Neural progenitor cell (in vitro differentiated cells): ENCODE measurements around the gene ADCY5. TPM values are rescaled to one million over a fixed set of nuclear protein-coding genes. Genes with fewer than 3 reads are reported as not detected.

Source experiments
- DNase-seq: peaks from one replicate; pipeline ENCODE4 v3.0.0-alpha.2; 2016; ENCODE audit warnings: low spot score
- H2AFZ ChIP-seq: fragments of 200-600 bp; sonication (generic); replicated peaks from 2 replicates; pipeline ENCODE4 v1.6.1; 2016; ENCODE audit warnings: antibody characterized with exemption
- H3F3A ChIP-seq: fragments of 200-600 bp; sonication (generic); 2 replicates; pipeline ENCODE4 v1.6.1; 2016; ENCODE audit warnings: antibody characterized with exemption, low read depth
- H3K27ac ChIP-seq: fragments of 200-600 bp; sonication (generic); 2 replicates; pipeline ENCODE4 v1.5.1; 2016; ENCODE audit warnings: mild to moderate bottlenecking
- H3K27me3 ChIP-seq: fragments of 200-600 bp; sonication (generic); 2 replicates; pipeline ENCODE4 v1.6.1; 2016; ENCODE audit warnings: mild to moderate bottlenecking, moderate library complexity
- H3K36me3 ChIP-seq: fragments of 200-600 bp; sonication (generic); 2 replicates; pipeline ENCODE4 v1.5.1; 2016
- H3K4me1 ChIP-seq: fragments of 200-600 bp; sonication (generic); 2 replicates; pipeline ENCODE4 v1.6.1; 2016; ENCODE audit warnings: mixed run types
- H3K4me2 ChIP-seq: fragments of 200-600 bp; sonication (generic); 2 replicates; pipeline ENCODE4 v1.6.1; 2016
- H3K4me3 ChIP-seq: fragments of 200-600 bp; sonication (generic); 2 replicates; pipeline ENCODE4 v1.5.1; 2016
- H3K79me2 ChIP-seq: fragments of 200-600 bp; sonication (generic); 2 replicates; pipeline ENCODE4 v1.6.1; 2016; ENCODE audit warnings: low read depth
- H3K9ac ChIP-seq: fragments of 200-600 bp; sonication (generic); 2 replicates; pipeline ENCODE4 v1.6.1; 2016
- H3K9me3 ChIP-seq: fragments of 200-600 bp; sonication (generic); 2 replicates; pipeline ENCODE4 v1.5.1; 2016; ENCODE audit warnings: low read depth
- H4K20me1 ChIP-seq: fragments of 200-600 bp; sonication (generic); 2 replicates; pipeline ENCODE4 v1.6.1; 2016; ENCODE audit warnings: low read depth
- H3K27ac Mint-ChIP-seq: 3 replicates; pipeline ENCODE4 v1.8.0; 2021; ENCODE audit warnings: mixed read lengths
- H3K27me3 Mint-ChIP-seq: 2 replicates; pipeline ENCODE4 v1.8.0; 2022; ENCODE audit warnings: low read depth, mild to moderate bottlenecking, inconsistent platforms, moderate library complexity, mixed read lengths; ENCODE audit not compliant: insufficient read depth
- H3K36me3 Mint-ChIP-seq: 3 replicates; pipeline ENCODE4 v1.8.0; 2021; ENCODE audit warnings: mixed read lengths
- H3K4me1 Mint-ChIP-seq: 3 replicates; pipeline ENCODE4 v1.8.0; 2021; ENCODE audit warnings: mixed read lengths
- H3K4me3 Mint-ChIP-seq: 3 replicates; pipeline ENCODE4 v1.8.0; 2021; ENCODE audit warnings: mild to moderate bottlenecking, moderate library complexity, mixed read lengths
- H3K9me3 Mint-ChIP-seq: 3 replicates; pipeline ENCODE4 v1.8.0; 2020; ENCODE audit warnings: mixed read lengths
- EZH2 ChIP-seq: fragments of 200-600 bp; sonication (generic); IDR thresholded peaks from 2 replicates; pipeline ENCODE4 v1.6.1; 2017; ENCODE audit warnings: antibody characterized with exemption, mild to moderate bottlenecking, moderate library complexity
- EZH2phosphoT487 ChIP-seq: fragments of 200-600 bp; sonication (generic); IDR thresholded peaks from 2 replicates; pipeline ENCODE4 v1.6.1; 2017; ENCODE audit warnings: antibody characterized with exemption
- total RNA-seq: library from RNA; depleted of rRNA; stranded (reverse); fragments of >200 nt; gene quantifications from 2 replicates; pipeline ENCODE4 v1.2.3, GENCODE V29; 2015; ENCODE audit warnings: low replicate concordance
- TF ChIP-seq, protein P1 (sequence below): fragments of 200-600 bp; sonication (generic); IDR thresholded peaks from 2 replicates; pipeline ENCODE4 v1.5.1; 2017; ENCODE audit warnings: antibody characterized with exemption, mild to moderate bottlenecking

The ADCY5 gene
- total RNA-seq, 1 donor from 2014 or later = 1.6 TPM

DNA sequence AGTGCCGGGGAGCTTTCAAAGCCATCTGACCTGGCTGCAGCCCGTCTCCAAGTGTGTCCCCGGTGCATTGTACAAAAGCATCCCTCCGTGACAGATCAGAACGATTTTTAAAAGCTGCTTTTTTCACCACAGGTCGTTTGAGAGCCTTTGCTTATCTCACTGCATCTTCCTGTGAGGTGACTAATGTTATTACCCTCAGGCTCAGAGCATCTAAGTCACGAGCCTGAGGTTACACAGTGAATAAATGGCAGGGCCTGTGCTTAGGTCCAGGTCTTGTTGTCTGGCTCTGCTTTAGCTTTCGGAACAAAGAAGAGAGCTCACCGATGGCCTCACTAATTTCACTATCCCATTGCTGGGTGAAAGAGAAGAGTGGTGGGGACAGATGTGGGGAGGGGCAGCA lies 163.8 kb downstream of the ADCY5 start:
- Histone ChIP-seq H3K27ac (no peak overlapping the region), H3K27me3 (no peaks in the 10 kb centered on the region), H3K9me3 (no peaks in the 10 kb centered on the region), H2AFZ (no peak overlapping the region), H3K4me2 (no peak overlapping the region), H3K79me2 (no peaks in the 10 kb centered on the region), H3K4me1 (no peaks in the 10 kb centered on the region), H3K4me3 (no peak overlapping the region), H3F3A (no peaks in the 10 kb centered on the region), H4K20me1 (peaks cover 13% of the 10 kb centered on the region), H3K9ac (no peak overlapping the region), H3K36me3 (no peaks in the 10 kb centered on the region)
- Mint-ChIP-seq H3K4me1 (no peaks in the 10 kb centered on the region), H3K9me3 (peaks cover 2% of the 10 kb centered on the region), H3K36me3 (no peaks in the 10 kb centered on the region), H3K4me3 (no peak overlapping the region), H3K27ac (no peak overlapping the region), H3K27me3 (peaks cover 11% of the 10 kb centered on the region)
- no peak for DNase-seq
- TF ChIP-seq EZH2phosphoT487 (no peak), EZH2 (no peak)
- TF ChIP-seq, protein P1, sequence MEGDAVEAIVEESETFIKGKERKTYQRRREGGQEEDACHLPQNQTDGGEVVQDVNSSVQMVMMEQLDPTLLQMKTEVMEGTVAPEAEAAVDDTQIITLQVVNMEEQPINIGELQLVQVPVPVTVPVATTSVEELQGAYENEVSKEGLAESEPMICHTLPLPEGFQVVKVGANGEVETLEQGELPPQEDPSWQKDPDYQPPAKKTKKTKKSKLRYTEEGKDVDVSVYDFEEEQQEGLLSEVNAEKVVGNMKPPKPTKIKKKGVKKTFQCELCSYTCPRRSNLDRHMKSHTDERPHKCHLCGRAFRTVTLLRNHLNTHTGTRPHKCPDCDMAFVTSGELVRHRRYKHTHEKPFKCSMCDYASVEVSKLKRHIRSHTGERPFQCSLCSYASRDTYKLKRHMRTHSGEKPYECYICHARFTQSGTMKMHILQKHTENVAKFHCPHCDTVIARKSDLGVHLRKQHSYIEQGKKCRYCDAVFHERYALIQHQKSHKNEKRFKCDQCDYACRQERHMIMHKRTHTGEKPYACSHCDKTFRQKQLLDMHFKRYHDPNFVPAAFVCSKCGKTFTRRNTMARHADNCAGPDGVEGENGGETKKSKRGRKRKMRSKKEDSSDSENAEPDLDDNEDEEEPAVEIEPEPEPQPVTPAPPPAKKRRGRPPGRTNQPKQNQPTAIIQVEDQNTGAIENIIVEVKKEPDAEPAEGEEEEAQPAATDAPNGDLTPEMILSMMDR = no peak

DNA sequence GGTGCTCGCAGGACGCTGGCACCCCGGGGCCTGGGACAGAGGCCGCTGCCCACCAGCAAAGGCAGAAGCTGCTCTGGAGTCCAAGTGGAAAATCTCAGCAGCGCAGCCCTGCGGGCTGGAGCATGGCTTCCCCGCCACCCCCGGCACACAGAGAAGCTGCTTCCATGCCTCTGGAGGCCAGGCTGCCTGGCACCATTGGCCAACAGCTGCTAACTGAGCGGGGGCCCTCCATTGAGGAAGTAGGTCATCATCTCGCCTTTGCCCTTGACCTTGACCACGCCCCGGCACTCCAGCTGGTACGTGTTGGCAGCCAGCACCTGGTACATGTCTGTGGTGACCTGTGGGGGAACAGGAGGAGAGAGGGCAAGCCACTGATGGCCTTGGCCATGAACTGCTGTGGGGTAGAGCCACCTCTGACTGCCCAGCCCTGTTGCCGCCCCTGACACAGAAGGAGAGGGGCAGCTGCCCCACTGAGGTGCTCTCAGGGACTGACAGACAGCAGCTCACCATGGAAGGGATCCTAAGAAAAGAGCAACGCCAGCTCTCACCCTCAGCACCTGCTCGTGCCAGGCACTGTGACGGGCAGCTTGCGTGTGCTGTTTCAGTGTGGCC lies 164.4 kb downstream of the ADCY5 start:
- no peak overlapping the region for H3K4me3 ChIP-seq
- H4K20me1 ChIP-seq = peaks cover 13% of the 10 kb centered on the region
- no peak overlapping the region for H2AFZ ChIP-seq
- Mint-ChIP-seq H3K27ac (no peak overlapping the region), H3K36me3 (no peaks in the 10 kb centered on the region), H3K9me3 (no peaks in the 10 kb centered on the region), H3K4me3 (no peak overlapping the region), H3K27me3 (peaks cover 11% of the 10 kb centered on the region), H3K4me1 (no peaks in the 10 kb centered on the region)
- no peaks in the 10 kb centered on the region for H3K4me1 ChIP-seq
- H3K27ac ChIP-seq = no peak overlapping the region
- H3K9me3 ChIP-seq = no peaks in the 10 kb centered on the region
- H3K27me3 ChIP-seq = no peaks in the 10 kb centered on the region
- no peaks in the 10 kb centered on the region for H3K36me3 ChIP-seq
- no peak overlapping the region for H3K4me2 ChIP-seq
- no peak overlapping the region for H3K9ac ChIP-seq
- TF ChIP-seq, protein P1 = no peak
- TF ChIP-seq EZH2 (no peak), EZH2phosphoT487 (no peak)
- no peak for DNase-seq
- no peaks in the 10 kb centered on the region for H3F3A ChIP-seq
- H3K79me2 ChIP-seq = no peaks in the 10 kb centered on the region

DNA sequence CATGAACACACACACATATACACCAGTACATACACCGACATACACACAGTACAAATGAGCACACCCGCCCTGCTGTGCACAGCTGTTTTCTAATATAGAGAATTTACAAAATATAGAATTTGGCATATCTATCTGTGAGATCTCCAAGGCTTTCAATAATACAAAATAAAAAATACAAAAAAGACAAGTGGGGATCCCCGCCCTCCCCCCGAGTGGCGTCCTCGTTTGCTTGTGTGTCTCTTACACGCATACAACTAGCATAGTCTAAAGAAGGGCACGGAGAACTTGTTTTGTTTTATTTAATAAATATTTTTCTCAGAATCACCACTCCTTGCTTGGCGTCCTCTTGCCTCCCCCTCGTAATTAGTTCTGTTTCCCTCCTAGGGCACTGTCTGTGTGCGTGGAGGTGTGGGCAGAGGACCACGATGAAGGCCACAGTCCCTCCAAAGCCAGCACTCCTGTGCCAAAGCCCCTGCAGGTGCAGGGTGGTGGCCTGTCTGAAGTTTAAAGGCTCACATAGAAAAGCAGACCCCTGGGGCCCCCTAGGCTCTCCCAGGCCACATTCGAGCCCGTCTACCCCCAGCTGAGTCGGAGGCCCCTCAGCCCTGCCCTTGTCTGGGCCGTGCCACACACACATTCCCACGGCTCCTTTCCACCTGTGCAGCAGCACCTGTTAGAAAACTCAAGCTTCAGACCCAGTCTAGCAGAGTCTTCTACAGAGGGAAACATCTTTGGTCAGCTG lies 165.1 kb downstream of the ADCY5 start:
- Histone ChIP-seq H3F3A (no peaks in the 10 kb centered on the region), H2AFZ (no peak overlapping the region), H3K9me3 (no peaks in the 10 kb centered on the region), H3K36me3 (no peaks in the 10 kb centered on the region), H3K4me1 (no peaks in the 10 kb centered on the region), H3K4me2 (no peak overlapping the region), H3K27ac (no peak overlapping the region), H3K79me2 (no peaks in the 10 kb centered on the region), H4K20me1 (peaks cover 13% of the 10 kb centered on the region), H3K9ac (no peak overlapping the region), H3K4me3 (no peak overlapping the region), H3K27me3 (no peaks in the 10 kb centered on the region)
- no peak overlapping the region for H3K4me3 Mint-ChIP-seq
- H3K4me1 Mint-ChIP-seq = no peaks in the 10 kb centered on the region
- no peaks in the 10 kb centered on the region for H3K36me3 Mint-ChIP-seq
- TF ChIP-seq EZH2phosphoT487 (no peak), EZH2 (no peak)
- TF ChIP-seq, protein P1 = no peak
- DNase-seq = no peak
- H3K9me3 Mint-ChIP-seq = no peaks in the 10 kb centered on the region
- peaks cover 11% of the 10 kb centered on the region for H3K27me3 Mint-ChIP-seq
- H3K27ac Mint-ChIP-seq = no peak overlapping the region
